HCT116 (cell line): ENCODE measurements around the gene MRPL49. TPM values are rescaled to one million over a fixed set of nuclear protein-coding genes. Genes with fewer than 3 reads are reported as not detected.

Source experiments
- ATAC-seq: fragments of 200-7000 bp; cut with Tn5 transposase; 2 replicates; pipeline ENCODE4 v1.9.1; 2020; ENCODE audit warnings: mild to moderate bottlenecking, moderate library complexity
- BruUV-seq: library from RNA; stranded (reverse); fragments of 400-500 nt; replicated peaks from 2 replicates; lab custom pipeline; 2021; lab: Mats Ljungman, UMichigan
- CTCF ChIA-PET: fragments of 300-600 bp; sonication (Branson Sonifier 250); formaldehyde crosslinking; loops from one replicate; lab custom pipeline; 2021; ENCODE audit warnings: antibody characterized with exemption; lab: Charles Lee
- POLR2A ChIA-PET: fragments of 300-600, 350-600 bp; sonication (Branson Sonifier 250); formaldehyde crosslinking; loops from one replicate; lab custom pipeline; 2021; ENCODE audit warnings: antibody characterized with exemption; lab: Charles Lee
- RAD21 ChIA-PET, 2 experiments: fragments of 300-600 bp; sonication (Branson Sonifier 250); formaldehyde crosslinking; loops; one replicate each; lab custom pipeline; 2023; ENCODE audit warnings: low total read pairs in 2 of 2; ENCODE audit not compliant: uncharacterized antibody in 2 of 2, unreplicated experiment in 2 of 2, low non-redundant PET in 1 of 2; lab: Charles Lee
- DNase-seq: peaks from one replicate; pipeline ENCODE4 v3.0.0-alpha.2; 2010; ENCODE audit warnings: low read depth, low spot score
- H2AFZ ChIP-seq: fragments of 200-600 bp; shearing (Covaris generic), sonication (generic); 2 replicates; pipeline ENCODE4 v1.6.1; 2017; ENCODE audit warnings: low read depth, mixed run types, mixed read lengths, antibody characterized with exemption, low read length; ENCODE audit not compliant: poor library complexity, severe bottlenecking
- H3K27ac ChIP-seq: 2 replicates; pipeline ENCODE4 v1.5.1; 2012; ENCODE audit warnings: low read depth, low read length
- H3K27me3 ChIP-seq: fragments of 200-600 bp; sonication (generic); 2 replicates; pipeline ENCODE4 v1.6.1; 2016; ENCODE audit warnings: mixed run types, low read length, mixed read lengths; ENCODE audit not compliant: insufficient read depth
- H3K36me3 ChIP-seq, 2 experiments: fragments of 200-500 bp in 1 of 2; fragments of 200-600 bp in 1 of 2; sonication (Bioruptor generic) in 1 of 2; sonication (generic) in 1 of 2; 2 replicates each; pipeline versions ENCODE4 v1.5.1 to v1.6.1; 2014 to 2016; ENCODE audit warnings: low read length in 2 of 2, inconsistent platforms in 1 of 2, mixed read lengths in 1 of 2, mixed run types in 1 of 2; ENCODE audit not compliant: insufficient read depth in 2 of 2, control insufficient read depth in 1 of 2
- H3K4me1 ChIP-seq, 2 experiments: fragments of 200-600 bp in 1 of 2; sonication (generic) in 1 of 2; 2 replicates each; pipeline versions ENCODE4 v1.5.1 to v1.6.1; 2012 to 2017; ENCODE audit warnings: low read length in 2 of 2, inconsistent platforms in 1 of 2, mild to moderate bottlenecking in 1 of 2, mixed read lengths in 1 of 2, mixed run types in 1 of 2, moderate library complexity in 1 of 2; ENCODE audit not compliant: insufficient read depth in 2 of 2, control insufficient read depth in 1 of 2
- H3K4me2 ChIP-seq: fragments of 200-600 bp; sonication (generic); 2 replicates; pipeline ENCODE4 v1.6.1; 2017; ENCODE audit warnings: mixed run types, low read length, mixed read lengths
- H3K4me3 ChIP-seq, 2 experiments: fragments of 200-600 bp in 1 of 2; sonication (generic) in 1 of 2; replicated peaks in 1 of 2; 2 replicates each; pipeline ENCODE4 v1.5.1; 2011 to 2016; ENCODE audit warnings: low read length in 2 of 2, control low read depth in 1 of 2, low read depth in 1 of 2, mild to moderate bottlenecking in 1 of 2, mixed read lengths in 1 of 2, mixed run types in 1 of 2
- H3K79me2 ChIP-seq: fragments of 200-600 bp; sonication (generic); 2 replicates; pipeline ENCODE4 v1.6.1; 2017; ENCODE audit warnings: mild to moderate bottlenecking, mixed run types, low read length, moderate library complexity, mixed read lengths; ENCODE audit not compliant: insufficient read depth
- H3K9ac ChIP-seq: fragments of 200-600 bp; sonication (generic); 2 replicates; pipeline ENCODE4 v1.6.1; 2016; ENCODE audit warnings: low read length, mixed read lengths
- H3K9me2 ChIP-seq: fragments of 200-600 bp; sonication (generic), shearing (Covaris generic); 2 replicates; pipeline ENCODE4 v1.6.1; 2017; ENCODE audit warnings: mixed run types, mild to moderate bottlenecking, moderate library complexity; ENCODE audit not compliant: insufficient read depth
- H3K9me3 ChIP-seq, 2 experiments: fragments of 200-500 bp in 1 of 2; fragments of 200-600 bp in 1 of 2; sonication (Bioruptor generic) in 1 of 2; sonication (generic) in 1 of 2; 2 replicates each; pipeline ENCODE4 v1.6.1; 2014 to 2017; ENCODE audit warnings: low read length in 2 of 2, mixed read lengths in 2 of 2, inconsistent platforms in 1 of 2, low read depth in 1 of 2, mild to moderate bottlenecking in 1 of 2, mixed run types in 1 of 2, moderate library complexity in 1 of 2; ENCODE audit not compliant: control insufficient read depth in 1 of 2, insufficient read depth in 1 of 2
- H4K20me1 ChIP-seq: fragments of 200-600 bp; sonication (generic), shearing (Covaris generic); 2 replicates; pipeline ENCODE4 v1.6.1; 2017; ENCODE audit warnings: mixed run types, mild to moderate bottlenecking, moderate library complexity; ENCODE audit not compliant: insufficient read depth
- CBX3 ChIP-seq: IDR thresholded peaks from 2 replicates; pipeline ENCODE4 v1.6.1; 2012; ENCODE audit warnings: low read depth
- EGR1 ChIP-seq: IDR thresholded peaks from 2 replicates; pipeline ENCODE4 v1.6.1; 2012; ENCODE audit warnings: low read depth
- EZH2 ChIP-seq: fragments of 200-600 bp; sonication (generic); IDR thresholded peaks from 2 replicates; pipeline ENCODE4 v1.6.1; 2017; ENCODE audit warnings: antibody characterized with exemption, mixed run types
- RAD21 ChIP-seq: IDR thresholded peaks from 2 replicates; pipeline ENCODE4 v1.6.1; 2012; ENCODE audit warnings: low read depth, mild to moderate bottlenecking
- SP1 ChIP-seq: IDR thresholded peaks from 2 replicates; pipeline ENCODE4 v1.6.1; 2012; ENCODE audit warnings: low read depth
- YY1 ChIP-seq: IDR thresholded peaks from 2 replicates; pipeline ENCODE4 v1.6.1; 2011; ENCODE audit warnings: low read length, low read depth, moderate library complexity, mild to moderate bottlenecking; ENCODE audit not compliant: insufficient replicate concordance; ENCODE audit errors: extremely low read depth
- ZBTB33 ChIP-seq: IDR thresholded peaks from 2 replicates; pipeline ENCODE4 v1.6.1; 2011; ENCODE audit warnings: mild to moderate bottlenecking, low read length, moderate library complexity; ENCODE audit not compliant: insufficient replicate concordance; ENCODE audit errors: extremely low read depth
- ZNF274 ChIP-seq: fragments of 200-500 bp; sonication (Bioruptor generic); IDR thresholded peaks from 2 replicates; pipeline ENCODE4 v1.6.1; 2014; ENCODE audit warnings: mild to moderate bottlenecking, low read depth, low read length, inconsistent platforms
- intact Hi-C: fragments of 100-400 bp; cut with micrococcal nuclease; formaldehyde crosslinking; loops from 2 replicates; pipeline ENCODE4 v1.10.0; 2022
- total RNA-seq: library from RNA; stranded (reverse); gene quantifications from one replicate; pipeline ENCODE4 v1.2.1, GENCODE V29; 2021; ENCODE audit not compliant: unreplicated experiment
- TF ChIP-seq, protein P1 (sequence below): IDR thresholded peaks from 2 replicates; pipeline ENCODE4 v1.6.1; 2012

MRPL49 gene
- total RNA-seq, 1 experiment from 2014 or later = 77.5 TPM

DNA sequence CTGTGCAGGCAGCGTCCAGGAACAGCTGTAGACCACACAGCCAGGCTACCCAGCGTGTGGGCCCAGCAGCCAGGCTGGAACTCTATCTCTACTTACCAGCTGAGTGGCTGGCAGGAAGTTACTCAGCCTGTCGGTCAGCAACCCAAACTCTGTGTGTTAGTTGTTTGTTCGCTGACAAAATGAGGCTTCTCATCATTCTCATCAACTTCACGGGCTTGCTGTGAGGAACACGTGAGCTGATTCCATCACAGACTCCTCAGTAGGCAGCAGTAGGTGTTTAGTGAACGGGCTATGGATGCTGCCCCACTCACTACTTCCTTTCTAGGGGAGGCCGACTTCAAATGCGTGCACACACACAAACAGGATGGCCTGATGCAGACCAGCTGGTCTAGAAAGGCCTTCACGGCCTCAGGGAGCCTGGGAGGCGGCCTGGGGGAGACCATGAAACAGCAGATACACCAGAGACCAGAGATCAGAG lies 47.1 kb downstream of the MRPL49 start:
- no peaks in the 10 kb centered on the region for H3K79me2 ChIP-seq
- H3K4me3 ChIP-seq = no peak overlapping the region
- no peak overlapping the region for H2AFZ ChIP-seq
- BruUV-seq = no TSS peak
- intact Hi-C loops = no loop called here
- H3K9me3 ChIP-seq = no peaks in the 10 kb centered on the region
- ATAC-seq (no peak), DNase-seq (no peak)
- peaks cover 9 to 16% of the 10 kb centered on the region in 2 experiments; a peak in 3 of 4 replicates for H3K4me1 ChIP-seq
- CTCF ChIA-PET = interaction anchor here (1.2 kb wide), 1 partner anchor 12 kb away, joined by 7 read pairs; the partner anchor contains the start of gene CAPN1
- H3K9ac ChIP-seq = 0 out of 2 replicates have a peak overlapping the region, but pooled peaks have one; percentile 12
- no peaks in the 10 kb centered on the region for H3K36me3 ChIP-seq
- no peaks in the 10 kb centered on the region for H3K27me3 ChIP-seq
- no peaks in the 10 kb centered on the region for H4K20me1 ChIP-seq
- H3K4me2 ChIP-seq = no peak overlapping the region
- no peak overlapping the region for H3K27ac ChIP-seq
- no peaks in the 10 kb centered on the region for H3K9me2 ChIP-seq
- RAD21 ChIA-PET = no interaction called here
- TF ChIP-seq, protein P1, sequence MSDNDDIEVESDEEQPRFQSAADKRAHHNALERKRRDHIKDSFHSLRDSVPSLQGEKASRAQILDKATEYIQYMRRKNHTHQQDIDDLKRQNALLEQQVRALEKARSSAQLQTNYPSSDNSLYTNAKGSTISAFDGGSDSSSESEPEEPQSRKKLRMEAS = no peak
- TF ChIP-seq CBX3 (no peak), RAD21 (no peak), YY1 (no peak), SP1 (no peak), ZNF274 (no peak), ZBTB33 (no peak), EGR1 (no peak), EZH2 (no peak)
- POLR2A ChIA-PET = interaction anchor here (0.7 to 3.6 kb wide), 7 partner anchors 11 to 320 kb away, joined by 3 to 16 read pairs (median 3); partner anchors contain the start of gene CAPN1
